IMR-90 (cell line): ENCODE data around the gene RAC3. TPM values are rescaled to one million over a fixed set of nuclear protein-coding genes. Genes with fewer than 3 reads are reported as not detected.

Experiments
- CTCF ChIP-seq: conservative IDR thresholded peaks from 2 replicates; pipeline ENCODE4 v1.5.1; 2012; ENCODE audit warnings: mild to moderate bottlenecking, low read depth, low read length, improper control_type of control experiment
- polyA plus RNA-seq, 3 experiments: library from polyadenylated mRNA; depleted of rRNA; stranded (reverse); fragments of >200 nt; gene quantifications; 2 replicates each; pipeline ENCODE4 v1.2.3, GENCODE V29; 2012; ENCODE audit warnings: low replicate concordance in 1 of 3
- total RNA-seq: library from RNA; depleted of rRNA; stranded (reverse); fragments of >200 nt; gene quantifications from 2 replicates; pipeline ENCODE4 v1.2.3, GENCODE V29; 2012

Gene RAC3
- total and polyA plus RNA-seq, 2 of the 4 experiments (the other 2 are of a cell fraction) = 5.7 to 23.4 TPM

DNA sequence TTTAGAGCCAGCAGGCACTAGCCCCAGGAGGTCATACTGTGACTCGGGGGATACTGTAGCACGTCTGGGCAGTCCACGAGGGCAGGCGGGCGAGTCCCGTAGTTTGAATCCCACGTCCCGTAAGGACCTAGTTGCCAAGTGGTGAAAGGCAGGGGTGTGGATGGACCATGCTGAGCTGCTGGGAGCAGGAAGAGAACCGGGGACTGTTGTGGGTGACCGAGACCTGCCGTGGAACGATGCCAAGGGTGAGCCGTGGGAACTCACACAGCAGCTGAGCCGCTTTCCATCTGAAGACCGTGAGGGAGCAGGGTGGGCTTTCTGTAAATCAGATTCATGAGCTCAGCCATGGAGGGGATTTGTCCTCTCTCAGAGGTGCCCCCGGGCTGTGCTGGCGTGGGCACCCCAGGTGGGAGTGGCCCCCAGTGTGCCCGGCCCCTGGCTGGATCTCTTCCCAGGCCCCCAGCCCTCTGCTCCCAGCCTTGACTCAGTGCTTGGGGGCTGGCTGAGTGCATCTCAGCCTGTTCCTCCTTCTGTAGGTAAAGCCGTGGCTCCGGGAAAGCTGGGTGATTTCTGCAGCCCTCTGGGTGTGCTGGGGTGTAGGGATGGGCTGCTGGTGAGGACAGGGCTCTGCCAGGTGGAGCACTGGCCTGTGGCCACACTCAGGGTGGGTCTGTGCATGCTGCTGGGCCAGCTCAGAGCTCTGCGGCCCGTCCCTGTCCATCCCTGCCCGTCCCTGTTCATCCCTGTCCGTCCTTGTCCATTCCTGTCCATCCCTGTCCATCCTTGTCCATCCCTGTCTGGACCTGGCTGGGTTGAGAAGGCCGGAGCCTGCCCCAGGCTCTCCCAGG lies 40.4 kb upstream of the RAC3 start (continued):
- TF ChIP-seq CTCF = no peak
